Activated gamma-delta T cell (primary cell): ENCODE results near the gene SLC9A9.

Experiments
- DNase-seq: peaks from one replicate; lab custom pipeline; 2025; lab: John Stamatoyannopoulos, UW

Gene SLC9A9

DNA sequence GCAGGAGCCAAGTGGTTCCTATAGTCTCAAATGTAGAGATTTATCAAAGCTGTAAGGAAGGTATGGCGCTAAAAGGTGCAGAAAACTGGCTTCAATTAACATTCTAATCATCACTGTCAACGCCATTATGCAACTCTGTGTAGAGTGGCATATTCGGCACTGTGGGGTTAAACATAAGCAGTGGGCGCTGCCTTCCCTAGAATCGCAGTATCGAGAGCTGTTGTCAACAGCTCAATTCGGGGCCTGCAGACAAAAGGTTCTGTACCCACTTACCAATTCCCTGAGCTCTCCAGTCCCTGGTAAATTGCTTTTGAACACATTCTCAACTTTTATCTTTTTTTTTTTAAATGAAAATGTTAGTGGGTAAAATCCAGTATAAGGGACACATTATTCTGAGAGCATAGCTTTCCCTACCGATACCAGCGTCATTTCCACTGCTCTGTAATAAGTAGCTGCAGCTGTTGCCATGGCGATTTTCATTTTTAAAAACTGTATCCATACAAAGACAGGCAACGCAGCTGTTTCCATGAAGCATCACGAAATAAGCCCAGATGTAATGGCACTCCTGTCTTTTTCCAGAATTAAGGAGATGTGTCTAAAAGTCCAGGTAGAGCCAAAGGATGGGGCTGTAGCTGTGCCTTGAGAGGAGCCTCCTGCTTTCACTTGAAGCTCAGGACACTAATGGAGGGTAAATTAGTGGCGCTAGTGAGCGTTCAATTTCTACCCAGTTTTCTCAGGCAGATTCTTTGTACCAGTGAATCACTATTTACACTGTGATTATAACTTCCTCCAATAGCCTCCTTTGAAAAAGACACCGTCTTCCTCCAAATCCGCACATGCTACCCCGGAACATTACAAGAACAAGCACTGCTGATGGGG is 250.3 kb downstream of the SLC9A9 start:
- DNase-seq, result no peak

DNA sequence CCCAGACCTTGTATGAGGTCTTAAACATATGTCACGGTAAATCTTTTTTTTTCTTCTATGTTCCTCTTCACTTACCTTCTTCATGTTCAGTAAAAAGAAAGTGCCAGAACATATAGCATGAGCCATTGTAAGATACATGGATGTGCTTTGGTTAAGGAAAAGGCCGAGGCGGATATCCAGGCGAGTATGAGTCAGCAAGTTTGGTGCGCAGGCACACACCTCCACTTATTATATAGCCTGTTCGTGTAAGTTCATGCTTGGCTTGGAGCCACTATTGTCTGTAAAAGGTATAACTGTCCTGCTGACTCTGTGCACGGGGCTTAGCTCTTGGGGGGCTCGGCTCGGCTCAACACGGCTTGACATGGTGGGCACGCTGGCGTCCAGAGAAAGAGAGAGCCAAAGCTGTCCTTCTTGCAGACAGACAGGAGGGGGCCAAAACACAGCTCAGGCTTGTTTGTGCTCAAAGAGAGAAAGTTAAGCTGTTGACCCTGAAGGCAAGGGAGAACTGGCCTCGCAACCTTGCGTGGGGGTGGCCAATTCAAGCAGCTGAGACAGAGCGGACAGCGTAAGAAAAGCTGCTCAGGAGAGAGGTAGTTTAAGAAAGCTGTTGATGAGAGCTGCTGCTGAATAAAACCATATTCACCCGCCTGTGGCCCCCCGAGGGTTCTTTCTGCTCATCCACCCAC is 251.2 kb downstream of the SLC9A9 start:
- DNase-seq, result no peak

DNA sequence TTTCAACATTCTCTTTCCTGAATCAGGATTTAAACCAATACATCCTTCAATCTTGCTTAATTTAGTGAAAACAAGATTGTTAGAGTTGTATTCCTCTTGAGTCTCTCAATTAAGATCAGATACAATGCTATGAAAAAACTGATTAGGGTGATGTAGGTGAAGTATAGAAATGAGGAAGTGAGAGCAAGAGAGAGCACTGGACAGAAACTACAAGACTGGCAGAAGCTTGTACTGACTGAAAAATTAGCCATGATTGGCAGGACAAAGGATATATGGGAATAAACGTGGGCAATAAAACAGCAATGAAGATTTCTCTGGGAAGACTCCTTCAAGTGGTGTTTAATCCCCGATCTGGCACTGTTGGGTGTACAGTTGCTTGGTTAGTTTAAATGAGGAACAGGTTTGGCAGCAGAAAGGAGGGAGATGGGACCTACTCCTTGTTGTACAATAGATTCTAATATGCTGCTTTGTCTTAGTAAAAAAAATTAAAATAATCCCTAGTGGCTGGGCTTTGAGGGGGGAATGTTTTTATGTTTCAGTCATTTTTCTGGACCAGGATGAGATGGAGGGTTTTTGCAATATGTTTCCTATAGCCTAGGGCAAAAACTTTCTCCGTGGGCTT is 252.7 kb downstream of the SLC9A9 start:
- DNase-seq, result no peak

DNA sequence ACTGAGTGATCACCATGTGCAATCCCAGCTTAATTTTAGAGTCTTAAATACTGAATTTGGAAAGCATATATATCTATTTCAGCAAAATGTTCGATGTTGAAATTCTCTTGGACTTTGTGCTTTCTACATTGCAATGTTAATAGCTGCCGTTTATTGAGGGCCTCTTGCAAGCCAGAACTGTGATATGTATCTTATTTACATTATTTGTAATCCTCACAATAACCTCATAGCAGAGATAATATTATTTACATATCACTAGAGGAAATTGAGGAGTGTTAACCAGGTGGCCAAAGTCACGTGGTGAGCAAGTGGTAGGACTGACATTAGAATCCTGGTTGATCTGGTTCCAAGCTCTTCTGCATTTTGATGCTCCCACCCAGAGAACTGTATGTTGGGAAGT is 254.1 kb downstream of the SLC9A9 start:
- no peak for DNase-seq

DNA sequence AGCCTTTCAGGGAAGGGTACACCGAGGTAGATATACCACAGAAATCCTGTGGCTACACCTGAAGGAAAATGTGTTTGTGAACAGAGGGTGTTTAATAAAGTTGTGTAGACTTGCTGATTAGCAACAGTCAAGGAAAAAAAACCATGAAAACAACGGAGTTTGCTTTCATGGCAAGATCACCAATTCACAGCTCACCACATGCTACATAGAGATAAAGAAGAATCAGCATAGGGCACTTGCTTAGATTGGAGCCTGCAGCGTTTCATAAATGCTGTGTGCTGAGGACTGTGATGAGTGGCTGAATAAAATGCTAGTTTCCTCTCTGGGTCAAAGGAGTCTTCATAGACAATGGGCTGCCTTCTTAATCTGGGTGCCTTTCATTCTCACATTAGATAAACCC is 257.6 kb downstream of the SLC9A9 start:
- DNase-seq, result no peak

DNA sequence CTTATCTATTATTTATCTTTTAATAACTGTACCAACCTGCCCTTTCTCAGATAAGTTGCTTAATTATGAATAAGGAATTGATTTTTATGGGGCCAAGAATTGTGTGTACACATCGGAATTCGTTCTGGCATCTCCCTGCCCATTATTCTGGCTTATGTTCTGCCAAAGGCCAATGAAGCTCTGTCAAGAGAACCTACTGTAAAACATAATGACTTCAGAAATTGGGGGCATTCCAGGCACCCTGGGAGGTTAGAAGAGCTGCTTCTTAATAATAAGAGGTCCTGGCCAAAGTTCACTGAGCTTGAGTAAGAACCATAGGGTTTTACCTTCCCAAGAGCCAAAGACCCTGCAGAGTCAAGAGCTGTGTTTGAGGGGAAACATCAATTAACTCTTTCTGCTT is 261.7 kb downstream of the SLC9A9 start:
- no peak for DNase-seq

DNA sequence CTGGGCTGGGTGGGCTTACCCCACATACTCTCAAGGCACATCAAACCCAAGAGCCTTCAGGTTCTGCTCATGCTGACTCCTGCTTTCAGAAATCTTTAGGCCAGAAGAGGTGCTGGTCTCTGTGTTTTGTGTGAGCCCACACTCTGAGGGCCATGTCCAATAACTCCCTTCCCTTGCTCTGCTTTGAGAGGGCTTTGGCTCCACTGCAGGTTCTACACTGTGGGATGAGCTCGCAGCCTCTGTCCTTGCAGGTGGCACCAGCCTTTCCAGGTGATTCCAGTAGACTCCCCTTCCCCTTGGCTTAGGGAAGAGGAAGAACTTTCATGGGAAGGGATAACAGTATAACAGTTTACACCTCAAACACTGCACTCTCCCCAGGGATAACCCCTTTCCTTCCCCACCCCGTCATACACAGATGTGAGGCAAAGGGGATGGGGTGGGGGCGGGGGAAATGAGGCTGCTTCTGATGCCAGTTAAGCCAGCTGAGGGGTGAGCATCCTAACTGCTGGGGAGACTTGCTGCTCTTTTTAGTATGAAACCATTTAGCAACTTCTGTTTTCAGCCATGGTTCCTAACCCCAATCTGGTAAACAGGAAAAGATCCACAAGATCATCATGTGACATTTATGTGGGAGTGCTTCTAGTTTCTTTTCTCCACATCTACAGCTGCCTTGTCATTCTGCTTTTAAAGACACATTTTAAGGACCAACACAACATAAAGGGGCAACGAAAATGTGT is 262.4 kb downstream of the SLC9A9 start:
- DNase-seq, result no peak

DNA sequence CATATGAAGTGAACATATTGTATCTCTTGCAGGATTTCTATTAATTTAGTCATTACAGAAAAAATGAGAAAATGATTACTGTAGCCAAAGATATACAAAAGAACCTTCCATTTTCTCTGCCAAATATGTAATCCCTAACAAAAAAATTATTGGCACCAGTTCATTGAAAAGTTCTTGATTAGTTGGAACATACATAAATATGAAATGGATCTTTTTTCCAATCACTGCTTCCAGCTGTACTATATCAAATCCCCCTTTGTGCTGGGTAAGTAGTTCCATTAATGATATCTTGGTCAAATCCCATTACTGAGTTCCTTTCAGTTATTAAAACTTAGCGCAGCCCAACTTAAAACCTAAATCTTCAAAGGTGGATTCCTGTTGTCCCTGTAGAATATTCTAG is 263.8 kb downstream of the SLC9A9 start:
- DNase-seq, result no peak

DNA sequence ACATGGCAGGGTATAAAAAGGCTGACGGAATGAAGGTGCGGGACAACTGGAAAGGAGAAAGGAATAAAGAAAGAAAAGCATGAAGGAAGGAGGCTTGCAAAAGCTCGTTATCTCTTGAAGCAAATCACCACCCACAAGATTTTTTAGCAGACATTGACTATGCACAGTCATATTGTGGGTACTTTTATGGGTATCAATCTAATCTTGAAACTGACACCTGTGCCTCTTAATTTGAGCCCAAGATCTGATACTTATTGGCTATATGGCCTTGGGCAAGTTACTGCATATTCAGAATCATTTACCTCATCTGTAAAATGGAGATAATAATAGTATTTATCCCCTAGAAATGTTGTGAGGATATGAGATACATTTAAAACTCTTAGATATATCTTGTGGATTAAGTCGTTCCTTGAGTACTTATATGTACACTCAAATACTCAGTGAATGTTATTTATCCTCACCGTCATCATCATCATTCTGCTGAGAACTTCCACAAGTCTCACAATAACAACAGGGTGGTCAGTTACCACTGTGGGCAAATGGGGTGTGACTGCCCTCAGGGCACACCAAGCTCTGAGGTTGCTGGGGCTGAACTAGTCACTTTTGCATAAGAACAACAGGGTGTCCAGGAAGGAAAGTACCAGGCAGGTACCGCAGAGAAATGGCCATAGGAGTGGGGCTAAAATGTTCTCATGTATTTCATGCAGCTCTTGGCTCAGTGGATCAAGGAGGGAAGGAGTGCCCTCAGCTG is 266.1 kb downstream of the SLC9A9 start:
- DNase-seq, result no peak

DNA sequence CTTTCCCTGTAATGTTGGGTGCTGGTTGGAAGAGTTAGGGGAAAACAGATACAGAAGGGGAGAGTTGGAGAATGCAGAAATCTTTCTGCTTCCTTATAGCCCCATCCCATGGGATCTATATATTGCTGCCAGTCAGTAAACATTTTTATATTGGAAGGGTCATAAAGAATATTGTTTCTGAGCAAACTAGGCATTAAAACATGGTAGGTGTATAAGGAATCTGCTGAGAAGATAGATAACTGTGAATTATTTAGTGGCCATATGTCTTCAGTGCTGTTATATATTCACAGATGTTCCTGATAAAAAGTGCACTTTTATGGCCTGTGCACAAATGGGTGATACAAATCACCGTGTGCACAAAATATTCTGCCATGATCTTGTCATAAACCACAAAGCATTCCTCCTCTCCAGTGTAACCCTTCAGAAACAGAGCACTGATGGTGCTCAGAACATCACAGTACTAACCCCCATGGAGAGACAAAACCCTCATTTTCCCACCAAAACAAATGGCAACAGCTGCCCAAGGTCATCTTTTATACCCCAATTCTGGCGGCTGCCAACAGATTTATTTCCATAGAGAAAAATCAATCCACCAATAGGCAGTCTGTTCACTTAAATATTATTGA is 269.3 kb downstream of the SLC9A9 start:
- DNase-seq, result no peak

DNA sequence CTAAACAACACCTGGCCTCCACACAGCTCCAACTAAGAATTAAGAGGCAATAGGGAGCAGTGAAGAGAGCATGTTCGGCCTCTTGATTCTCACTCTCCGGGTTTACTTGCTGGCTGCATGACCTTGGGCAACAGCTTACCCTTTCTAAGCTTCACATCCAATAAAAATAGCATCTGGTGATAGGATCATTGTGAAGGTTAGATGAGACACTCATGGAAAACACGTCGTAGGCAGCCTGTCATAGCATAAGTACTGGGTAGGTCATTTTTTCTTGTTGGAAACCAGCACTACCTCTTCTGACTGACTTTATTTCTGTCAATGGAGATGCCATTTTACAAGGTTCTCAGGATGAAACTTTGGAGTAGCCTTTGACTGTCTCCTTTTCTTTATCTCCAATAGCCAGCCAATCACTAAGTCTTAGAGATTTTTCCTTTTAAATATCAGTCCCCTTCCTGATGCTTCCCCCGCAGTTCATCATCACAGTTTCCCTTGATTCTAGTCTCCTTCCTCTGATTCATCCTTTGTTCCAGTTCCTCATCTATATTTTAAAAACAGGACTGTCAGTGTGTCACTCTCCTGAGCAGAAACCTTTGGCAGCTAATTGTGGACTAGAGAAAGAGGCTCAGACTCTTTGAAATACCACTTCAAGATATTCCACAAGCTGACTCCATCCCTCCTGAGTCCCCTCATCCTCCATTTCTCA is 271.5 kb downstream of the SLC9A9 start:
- DNase-seq, result no peak

DNA sequence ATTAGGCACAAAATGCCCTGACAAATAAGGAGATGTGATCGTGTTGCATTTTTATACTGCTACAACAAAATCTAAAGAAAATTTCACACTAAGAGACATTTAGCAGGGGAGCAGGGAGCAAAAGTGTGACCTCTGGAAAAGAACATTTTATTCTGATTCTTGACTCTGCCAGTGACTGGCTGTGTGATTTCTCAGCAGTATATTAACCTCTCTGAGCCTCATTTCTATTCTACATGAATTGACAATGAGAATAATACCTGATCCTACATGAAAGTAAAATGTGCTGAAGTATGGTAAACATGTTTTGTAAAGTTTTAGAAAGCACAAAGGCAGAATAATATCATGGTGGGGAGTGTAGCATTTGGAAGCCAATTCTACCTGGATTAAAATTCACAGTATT is 273.3 kb downstream of the SLC9A9 start:
- no peak for DNase-seq

DNA sequence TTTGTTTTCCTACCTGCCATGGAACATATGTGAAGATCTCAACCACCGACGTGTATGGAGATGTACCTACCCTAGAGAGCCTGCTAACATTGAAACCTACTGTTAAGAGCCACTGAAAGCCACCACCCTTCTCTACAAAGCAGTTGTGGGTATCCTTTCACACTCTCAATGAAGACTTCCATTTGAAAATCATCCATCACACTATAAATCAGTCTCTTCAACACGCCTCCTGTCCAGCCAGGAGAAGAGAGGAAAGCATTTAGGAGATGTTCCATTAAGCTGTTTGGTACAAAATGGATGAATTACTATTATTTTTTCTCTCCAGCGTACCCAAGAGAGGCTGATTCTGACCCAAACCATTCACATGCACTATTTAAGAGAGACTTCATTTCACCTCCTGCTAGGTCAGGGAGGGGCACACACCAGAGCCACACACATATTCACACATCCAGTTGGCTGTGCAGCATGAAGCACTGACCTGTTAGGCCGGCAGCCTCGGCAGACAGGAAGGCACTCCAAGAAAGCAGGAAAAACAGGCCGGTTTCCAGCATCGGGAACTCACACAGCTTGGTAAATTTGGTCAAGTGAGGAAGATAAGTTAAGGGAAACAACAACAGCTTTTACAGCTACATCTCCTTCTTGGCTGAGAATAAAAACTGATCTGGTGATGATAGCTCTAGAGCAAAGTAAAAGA is 274.5 kb downstream of the SLC9A9 start:
- no peak for DNase-seq

DNA sequence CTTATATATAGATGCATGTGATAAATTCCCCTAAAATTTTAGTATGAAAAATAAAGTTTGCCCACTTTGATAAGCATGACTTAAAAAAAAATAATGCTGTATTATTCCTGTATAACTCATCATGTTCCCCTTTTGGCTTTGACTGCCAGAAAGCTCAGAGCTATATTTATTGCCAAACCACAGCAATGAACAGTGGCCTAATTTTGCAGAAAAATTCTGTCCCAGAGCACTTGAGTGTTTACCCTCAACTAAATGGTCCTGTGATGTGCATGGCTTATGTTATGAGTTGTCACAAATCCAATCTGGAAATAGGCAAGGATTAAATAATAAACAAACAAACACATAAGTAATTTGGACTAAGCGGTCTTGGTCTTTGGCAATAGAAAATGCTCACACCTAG is 276.7 kb downstream of the SLC9A9 start:
- DNase-seq, result no peak

DNA sequence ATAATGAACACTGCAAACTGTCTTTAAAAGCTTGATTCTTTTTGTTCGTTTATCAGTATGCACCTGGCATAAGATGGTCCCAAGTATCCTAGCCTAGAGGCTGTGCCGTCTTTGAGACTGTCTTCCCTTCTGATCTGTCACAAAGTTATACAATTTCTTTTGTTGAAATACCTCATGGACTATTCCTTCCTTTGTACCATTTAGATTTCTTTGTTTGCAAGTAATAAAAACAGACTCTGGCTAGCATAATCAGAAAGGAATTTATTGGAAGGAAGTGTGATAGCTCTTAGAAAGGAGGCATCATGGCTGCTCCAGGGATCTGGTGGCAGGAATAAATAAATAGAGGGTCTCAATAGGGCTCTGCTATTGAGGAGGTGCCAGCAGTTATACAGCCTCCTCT is 280.4 kb downstream of the SLC9A9 start:
- DNase-seq, result no peak

DNA sequence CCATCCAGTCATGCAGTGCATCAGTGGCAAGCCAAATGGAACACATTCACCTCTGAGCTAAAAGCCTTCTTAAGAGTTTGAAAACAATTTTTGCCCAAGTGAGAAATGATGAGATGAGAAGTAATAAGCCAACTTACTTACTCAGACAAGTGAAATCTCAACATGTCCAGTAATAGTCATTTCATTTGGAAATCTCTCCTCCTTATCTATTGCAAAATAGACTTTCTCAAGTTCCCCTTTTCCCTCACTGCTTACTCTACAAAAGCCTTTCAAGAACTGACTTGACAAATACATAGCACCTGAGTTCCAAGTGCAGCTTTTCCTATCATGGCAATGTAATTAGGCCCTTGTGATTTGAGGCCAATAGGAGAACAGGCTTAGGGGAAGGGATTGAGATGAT is 282.3 kb downstream of the SLC9A9 start:
- DNase-seq, result no peak

DNA sequence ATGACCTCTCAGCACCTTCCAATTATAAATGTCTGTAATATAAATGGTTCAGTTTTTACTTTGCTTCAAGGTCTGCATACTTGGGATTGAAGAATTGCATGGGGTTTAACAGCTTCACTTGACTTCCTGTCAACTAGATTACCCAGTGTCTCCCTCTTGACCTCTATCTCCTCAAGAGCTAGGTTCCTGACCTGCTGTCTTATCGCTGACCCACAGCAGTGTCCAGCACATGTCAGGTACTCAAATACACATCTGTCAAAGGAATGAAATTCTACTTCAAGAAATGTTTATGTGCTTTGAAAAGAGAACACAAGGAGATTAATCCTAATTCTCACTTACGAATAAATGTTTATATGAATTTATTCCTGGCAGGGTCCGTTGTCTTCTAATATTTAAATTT is 284.5 kb downstream of the SLC9A9 start:
- no peak for DNase-seq

DNA sequence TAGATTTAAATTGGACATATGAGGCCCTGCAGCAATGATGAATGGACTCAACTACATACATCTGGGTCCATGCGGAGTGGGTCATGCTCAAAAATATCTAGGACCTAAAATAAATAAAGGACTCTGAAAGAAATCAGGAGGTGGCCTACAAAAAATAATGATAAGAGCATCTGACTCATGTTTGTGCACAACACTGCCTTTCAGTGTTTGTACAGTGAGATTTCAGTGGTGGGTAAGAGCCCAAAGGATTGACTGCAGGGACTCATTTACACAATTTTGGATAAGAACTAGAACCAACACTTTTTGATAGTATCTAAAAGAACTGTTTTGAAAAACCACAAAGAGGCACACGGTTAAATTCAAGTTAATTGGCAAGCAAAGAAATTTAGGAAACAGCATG is 285.5 kb downstream of the SLC9A9 start:
- DNase-seq, result no peak

DNA sequence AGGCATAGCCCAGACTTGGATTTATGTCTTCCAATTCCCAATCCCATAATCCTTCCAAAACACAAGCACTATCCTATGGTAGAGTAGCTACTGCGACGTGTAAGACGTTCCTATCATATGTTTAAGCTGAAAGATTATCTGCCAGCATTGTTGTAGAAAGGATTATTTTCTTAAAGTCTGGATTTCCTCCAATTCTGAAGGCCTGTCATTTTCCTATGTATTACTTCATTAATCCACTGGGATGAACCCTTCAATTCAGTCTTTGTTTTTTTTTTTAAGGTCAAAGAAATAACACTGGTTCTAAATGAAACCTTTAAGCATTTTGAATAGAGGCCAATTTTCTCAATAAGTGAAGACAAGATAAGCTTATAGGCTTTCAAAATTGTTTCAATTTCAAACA is 289.0 kb downstream of the SLC9A9 start:
- no peak for DNase-seq

DNA sequence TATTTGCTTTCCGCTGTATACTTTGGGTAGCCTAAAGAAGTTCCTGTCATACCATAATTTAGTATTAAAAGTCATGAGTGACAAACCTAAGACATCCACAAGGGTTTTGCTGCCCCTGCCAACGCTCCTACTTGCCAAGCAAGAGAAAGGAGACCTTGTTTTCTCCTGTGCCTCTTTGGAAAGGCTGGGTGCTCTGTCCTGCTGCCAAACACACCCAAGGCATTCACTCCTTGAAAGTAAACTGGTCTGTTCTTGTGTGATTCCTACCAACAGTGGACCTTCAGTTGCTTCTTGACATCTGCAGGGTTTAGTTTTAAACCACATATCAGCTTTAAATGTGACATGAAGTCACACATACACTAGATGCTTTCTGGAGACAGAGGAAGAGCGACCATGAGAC is 295.4 kb downstream of the SLC9A9 start:
- no peak for DNase-seq
